Stomach smooth muscle (tissue), 2 donors: ENCODE data around the gene CTTNBP2NL.

ENCODE experiments used
- H3K27ac ChIP-seq: one replicate; pipeline ENCODE4 v1.7.0; 2013; ENCODE audit warnings: mild to moderate bottlenecking, low read length, inconsistent platforms
- H3K27me3 ChIP-seq, 2 donors: one replicate each; pipeline ENCODE4 v1.7.0; 2013; ENCODE audit warnings: low read length in 2 of 2; ENCODE audit not compliant: insufficient read depth in 2 of 2, control insufficient read depth in 1 of 2
- H3K36me3 ChIP-seq, 2 donors: one replicate each; pipeline ENCODE4 v1.7.0; 2013; ENCODE audit warnings: low read length in 2 of 2; ENCODE audit not compliant: control insufficient read depth in 2 of 2, insufficient read depth in 2 of 2
- H3K4me1 ChIP-seq: one replicate; pipeline ENCODE4 v1.7.0; 2013; ENCODE audit warnings: low read length; ENCODE audit not compliant: control insufficient read depth, insufficient read depth
- H3K4me3 ChIP-seq, 2 donors: one replicate each; pipeline ENCODE4 v1.7.0; 2013; ENCODE audit warnings: low read length in 2 of 2
- H3K9ac ChIP-seq, 2 donors: one replicate each; pipeline ENCODE4 v1.7.0; 2013; ENCODE audit warnings: low read length in 2 of 2, mild to moderate bottlenecking in 1 of 2
- H3K9me3 ChIP-seq, 2 donors: one replicate each; pipeline ENCODE4 v1.7.0; 2013; ENCODE audit warnings: low read length in 2 of 2; ENCODE audit not compliant: control insufficient read depth in 2 of 2
- donor health status: healthy.
- donor health status: Pancreatic carcinoma.

CTTNBP2NL gene, protein sequence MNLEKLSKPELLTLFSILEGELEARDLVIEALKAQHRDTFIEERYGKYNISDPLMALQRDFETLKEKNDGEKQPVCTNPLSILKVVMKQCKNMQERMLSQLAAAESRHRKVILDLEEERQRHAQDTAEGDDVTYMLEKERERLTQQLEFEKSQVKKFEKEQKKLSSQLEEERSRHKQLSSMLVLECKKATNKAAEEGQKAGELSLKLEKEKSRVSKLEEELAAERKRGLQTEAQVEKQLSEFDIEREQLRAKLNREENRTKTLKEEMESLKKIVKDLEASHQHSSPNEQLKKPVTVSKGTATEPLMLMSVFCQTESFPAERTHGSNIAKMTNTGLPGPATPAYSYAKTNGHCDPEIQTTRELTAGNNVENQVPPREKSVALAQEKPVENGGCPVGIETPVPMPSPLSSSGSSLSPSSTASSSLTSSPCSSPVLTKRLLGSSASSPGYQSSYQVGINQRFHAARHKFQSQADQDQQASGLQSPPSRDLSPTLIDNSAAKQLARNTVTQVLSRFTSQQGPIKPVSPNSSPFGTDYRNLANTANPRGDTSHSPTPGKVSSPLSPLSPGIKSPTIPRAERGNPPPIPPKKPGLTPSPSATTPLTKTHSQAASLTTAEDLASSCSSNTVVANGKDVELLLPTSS

DNA sequence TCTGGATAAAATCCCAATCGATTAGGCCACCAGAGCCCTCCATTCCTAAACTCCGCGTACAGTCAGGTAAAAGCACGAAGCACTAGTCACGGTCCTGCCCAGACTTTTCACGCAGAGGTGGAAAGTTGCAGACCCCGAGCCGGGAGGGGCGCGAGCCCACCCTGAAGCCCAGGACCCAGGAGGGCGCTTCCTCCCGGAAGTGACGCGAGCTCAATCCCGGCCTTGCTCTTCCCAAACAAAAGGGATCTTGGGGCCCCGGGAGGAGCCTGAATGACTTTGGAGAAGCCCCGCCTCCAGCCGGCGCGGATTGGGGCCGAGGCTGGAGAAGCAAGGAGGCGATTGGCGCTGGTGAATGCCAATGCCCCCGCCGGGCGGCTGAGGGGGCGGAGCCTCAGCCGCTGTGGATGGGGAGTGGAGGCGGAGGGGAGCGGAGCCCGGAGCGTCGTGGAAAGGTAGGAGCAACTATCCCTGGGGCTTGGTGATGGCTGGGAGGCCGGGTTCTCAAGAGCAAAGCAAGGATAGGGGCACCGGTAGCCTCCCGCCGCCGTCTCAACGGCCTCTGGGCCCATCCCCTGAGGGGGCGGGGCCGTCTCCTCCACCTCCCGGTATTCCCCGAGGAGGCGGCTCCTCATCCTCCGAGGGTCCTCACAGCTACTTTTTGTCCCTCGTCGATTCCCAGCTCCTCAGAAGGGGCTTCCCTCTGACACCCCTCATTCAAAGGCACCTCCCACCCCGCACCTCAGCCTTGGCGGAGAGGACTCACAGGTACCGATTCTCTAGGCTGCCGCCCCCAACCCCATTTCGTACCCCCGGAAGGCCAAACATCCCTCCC is at the start of gene CTTNBP2NL:
Gene CTTNBP2NL (plus strand): TSS at position 394 of the 832 bp plus-strand sequence. CDS start 19,952 bp downstream, outside the sequence.
- H3K4me1 ChIP-seq: peaks cover 29% of the 10 kb centered on the region
- H3K27me3 ChIP-seq: no peaks in the 10 kb centered on the region
- H3K9me3 ChIP-seq: no peaks in the 10 kb centered on the region
- H3K27ac ChIP-seq: peak within 1 kb of the TSS; percentile 83
- H3K4me3 ChIP-seq: peak within 1 kb of the TSS; percentile 95 to 98
- peak within 1 kb of the TSS; percentile 85 to 94 for H3K9ac ChIP-seq
- H3K36me3 ChIP-seq: no peaks in the 10 kb centered on the region

- no peaks in the 10 kb centered on the region for H3K36me3 ChIP-seq
- H3K27ac ChIP-seq: no peak overlapping the region
- H3K27me3 ChIP-seq: no peaks in the 10 kb centered on the region
- no peaks in the 10 kb centered on the region for H3K9me3 ChIP-seq
- no peak overlapping the region for H3K4me3 ChIP-seq
- no peak overlapping the region for H3K9ac ChIP-seq
- H3K4me1 ChIP-seq: peaks cover 8% of the 10 kb centered on the region
These were observed 49.1 kb upstream of the CTTNBP2NL start for GRCh38 chr1:112346801-112347350.

DNA sequence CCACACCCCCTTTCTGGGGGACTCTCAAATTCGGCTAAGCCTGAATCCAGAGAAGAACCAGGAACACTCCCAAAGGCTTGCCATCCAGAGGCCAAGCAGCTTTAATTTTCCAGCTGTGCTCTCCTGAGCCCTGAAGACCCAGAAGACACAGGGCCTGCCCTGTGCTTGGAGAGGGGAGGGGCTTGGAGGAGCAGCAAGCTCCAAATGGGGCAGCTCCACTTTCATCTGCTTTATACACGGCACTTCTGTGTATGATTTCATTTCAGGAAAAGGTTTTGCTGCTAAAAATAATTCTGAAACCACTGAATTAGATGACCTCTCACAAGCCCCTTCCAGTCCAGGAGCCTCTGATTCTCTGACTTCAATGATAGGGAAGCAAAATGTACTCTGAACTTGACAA is 39.2 kb upstream of the CTTNBP2NL start:
- Histone ChIP-seq H3K4me1 (peaks cover 17% of the 10 kb centered on the region), H3K36me3 (no peaks in the 10 kb centered on the region), H3K27me3 (peaks cover 0 to 2% of the 10 kb centered on the region in 2 donors), H3K9ac (no peak overlapping the region), H3K4me3 (no peak overlapping the region), H3K9me3 (peaks cover 0 to 3% of the 10 kb centered on the region in 2 donors), H3K27ac (no peak overlapping the region)

- Histone ChIP-seq H3K9ac (no peak overlapping the region), H3K27ac (no peak overlapping the region), H3K4me3 (no peak overlapping the region), H3K4me1 (peaks cover 17% of the 10 kb centered on the region), H3K9me3 (no peaks in the 10 kb centered on the region), H3K36me3 (no peaks in the 10 kb centered on the region), H3K27me3 (peaks cover 0 to 2% of the 10 kb centered on the region in 2 donors)
These were observed 38.5 kb upstream of the CTTNBP2NL start for GRCh38 chr1:112357467-112357866.

- Histone ChIP-seq H3K9me3 (no peaks in the 10 kb centered on the region), H3K27me3 (peaks cover 0 to 2% of the 10 kb centered on the region in 2 donors), H3K4me1 (peaks cover 17% of the 10 kb centered on the region), H3K27ac (no peak overlapping the region), H3K36me3 (no peaks in the 10 kb centered on the region), H3K4me3 (peak overlapping the region in 1 of 2 donors; percentile 66), H3K9ac (no peak overlapping the region)
These were observed 37.8 kb upstream of the CTTNBP2NL start for GRCh38 chr1:112358061-112358770.

DNA sequence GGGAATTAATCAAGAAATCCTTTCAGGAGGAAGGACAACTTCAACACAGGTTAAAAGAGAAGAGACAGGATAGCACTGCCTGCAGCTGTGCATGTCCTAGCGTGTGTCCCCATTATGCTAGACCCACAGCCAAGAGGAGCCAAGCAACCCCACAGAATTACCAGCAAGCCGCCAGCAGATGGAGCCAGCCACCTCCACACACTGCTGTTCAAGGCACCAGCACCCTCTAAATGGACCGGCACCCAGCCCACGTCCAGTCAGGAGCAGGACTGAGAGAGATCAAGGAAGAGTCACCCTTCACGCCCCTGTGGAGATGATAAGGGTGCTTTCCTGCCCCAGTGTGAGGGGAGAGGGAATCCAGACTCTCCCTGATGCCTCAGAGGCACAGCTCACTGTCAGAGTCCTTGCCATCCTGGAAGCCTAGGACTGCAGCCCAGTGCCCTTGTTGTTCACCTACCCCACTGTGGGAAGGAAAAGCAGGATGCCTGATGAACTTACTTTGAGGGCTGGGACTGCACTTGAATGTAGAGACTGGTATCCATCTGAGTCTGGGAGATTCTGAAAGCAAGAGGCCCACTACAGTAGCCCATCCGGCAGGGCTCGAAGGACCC is 37.1 kb upstream of the CTTNBP2NL start:
- H3K27ac ChIP-seq: peak overlapping the region; percentile 86
- H3K4me1 ChIP-seq: peaks cover 17% of the 10 kb centered on the region
- peak overlapping the region; percentile 9 to 66 for H3K4me3 ChIP-seq
- H3K9ac ChIP-seq: peak overlapping the region in 1 of 2 donors; percentile 50
- no peaks in the 10 kb centered on the region for H3K9me3 ChIP-seq
- peaks cover 0 to 2% of the 10 kb centered on the region in 2 donors for H3K27me3 ChIP-seq
- H3K36me3 ChIP-seq: no peaks in the 10 kb centered on the region

GRCh38 chr1:112359961-112360767 is 35.9 kb upstream of the CTTNBP2NL start:
- Histone ChIP-seq H3K36me3 (no peaks in the 10 kb centered on the region), H3K27me3 (peaks cover 0 to 2% of the 10 kb centered on the region in 2 donors), H3K9ac (peak overlapping the region; percentile 50 to 66), H3K9me3 (no peaks in the 10 kb centered on the region), H3K27ac (peak overlapping the region; percentile 86), H3K4me1 (peaks cover 17% of the 10 kb centered on the region), H3K4me3 (peak overlapping the region; percentile 10 to 66)

DNA sequence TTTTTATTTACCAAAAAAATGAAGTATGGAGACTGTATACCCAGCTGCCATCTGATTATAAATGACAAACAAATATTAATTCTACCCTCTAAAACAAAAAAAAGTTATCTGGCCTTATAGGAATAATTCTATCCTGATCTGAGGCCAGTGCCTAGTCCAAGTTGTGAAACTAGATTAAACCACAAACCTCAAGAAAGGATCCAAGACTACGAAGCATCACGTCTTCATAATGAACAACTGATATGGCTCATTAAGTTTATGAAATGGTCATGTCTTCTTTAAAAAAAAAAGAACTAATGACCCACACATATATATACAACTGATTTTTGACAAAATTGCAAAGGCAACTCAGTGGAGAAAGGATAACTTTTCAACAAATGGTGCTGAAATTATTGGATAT is 32.4 kb upstream of the CTTNBP2NL start:
- no peaks in the 10 kb centered on the region for H3K9me3 ChIP-seq
- no peaks in the 10 kb centered on the region for H3K36me3 ChIP-seq
- H3K9ac ChIP-seq: no peak overlapping the region
- H3K27ac ChIP-seq: no peak overlapping the region
- no peaks in the 10 kb centered on the region for H3K27me3 ChIP-seq
- no peak overlapping the region for H3K4me3 ChIP-seq
- peaks cover 14% of the 10 kb centered on the region for H3K4me1 ChIP-seq

DNA sequence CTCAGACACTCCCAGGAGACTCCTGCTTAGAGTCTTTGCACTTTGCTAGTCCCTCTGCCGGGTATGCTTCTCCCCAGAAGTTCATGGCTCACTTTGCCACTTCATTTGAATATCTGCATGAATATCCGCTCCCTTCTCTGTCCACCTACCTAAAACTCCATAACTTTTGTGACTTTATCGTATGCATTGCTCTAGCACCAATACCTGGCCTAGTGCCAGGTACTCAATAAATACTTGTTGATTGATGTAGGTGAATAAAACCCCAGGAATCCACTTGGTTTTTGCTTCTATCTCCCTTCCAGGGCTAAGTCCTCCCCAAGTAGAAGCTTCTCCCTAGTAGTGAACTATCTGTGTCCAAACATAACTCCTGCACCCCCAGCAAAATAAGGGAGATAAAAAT is 27.8 kb upstream of the CTTNBP2NL start:
- no peaks in the 10 kb centered on the region for H3K36me3 ChIP-seq
- no peak overlapping the region for H3K9ac ChIP-seq
- H3K9me3 ChIP-seq: no peaks in the 10 kb centered on the region
- H3K4me3 ChIP-seq: no peak overlapping the region
- peaks cover 5% of the 10 kb centered on the region for H3K4me1 ChIP-seq
- H3K27ac ChIP-seq: no peak overlapping the region
- H3K27me3 ChIP-seq: peaks cover 0 to 6% of the 10 kb centered on the region in 2 donors
